CD14-positive monocyte (primary cell): ENCODE results near the gene SPRED2. TPM values are rescaled to one million over a fixed set of nuclear protein-coding genes. Genes with fewer than 3 reads are reported as not detected.

Experiments used
- DNase-seq, 3 donors: peaks; one replicate each; pipeline ENCODE4 v3.0.0-alpha.2; 2011 to 2022
- H2AFZ ChIP-seq: 2 replicates; pipeline ENCODE4 v1.6.0; 2012; ENCODE audit warnings: mild to moderate bottlenecking, low read depth, low read length, inconsistent platforms; ENCODE audit not compliant: insufficient read depth, poor library complexity, severe bottlenecking
- H3K27ac ChIP-seq, 2 donors: 1 replicate in 1 of 2; 2 replicates in 1 of 2; pipeline ENCODE4 v1.5.1; 2012 to 2013; ENCODE audit warnings: low read length in 2 of 2, control low read depth in 1 of 2, inconsistent platforms in 1 of 2, low read depth in 1 of 2, mild to moderate bottlenecking in 1 of 2
- H3K27me3 ChIP-seq, 2 donors: one replicate each; pipeline versions ENCODE4 v1.6.0 to v1.6.1; 2011 to 2013; ENCODE audit warnings: low read length in 2 of 2; ENCODE audit not compliant: control insufficient read depth in 2 of 2, insufficient read depth in 2 of 2
- H3K36me3 ChIP-seq, 2 donors: replicated peaks in 1 of 2; 1 replicate in 1 of 2; 2 replicates in 1 of 2; pipeline versions ENCODE4 v1.5.1 to v1.6.1; 2012 to 2013; ENCODE audit warnings: low read length in 2 of 2, control low read depth in 1 of 2, inconsistent platforms in 1 of 2, mild to moderate bottlenecking in 1 of 2; ENCODE audit not compliant: insufficient read depth in 2 of 2, control insufficient read depth in 1 of 2
- H3K4me1 ChIP-seq, 2 donors: 1 replicate in 1 of 2; 2 replicates in 1 of 2; pipeline versions ENCODE4 v1.5.1 to v1.6.1; 2012 to 2013; ENCODE audit warnings: low read length in 2 of 2, control low read depth in 1 of 2, inconsistent platforms in 1 of 2, mild to moderate bottlenecking in 1 of 2, moderate library complexity in 1 of 2; ENCODE audit not compliant: insufficient read depth in 2 of 2, control insufficient read depth in 1 of 2
- H3K4me2 ChIP-seq: replicated peaks from 2 replicates; pipeline ENCODE3; 2012; ENCODE audit warnings: low read length, moderate library complexity, mild to moderate bottlenecking; ENCODE audit not compliant: poor library complexity, severe bottlenecking; ENCODE audit errors: extremely low read depth
- H3K4me3 ChIP-seq, 3 experiments: fragments of 200-600 bp in 1 of 3; sonication (generic) in 1 of 3; replicated peaks in 1 of 3; 1 replicate in 2 of 3; 2 replicates in 1 of 3; pipeline ENCODE4 v1.5.1; 2011 to 2013; ENCODE audit warnings: low read length in 3 of 3, mild to moderate bottlenecking in 3 of 3, control low read depth in 2 of 3, low read depth in 2 of 3, inconsistent platforms in 1 of 3, moderate library complexity in 1 of 3
- H3K79me2 ChIP-seq: 2 replicates; pipeline ENCODE4 v1.6.0; 2012; ENCODE audit warnings: mild to moderate bottlenecking, control low read depth, inconsistent platforms, low read length, moderate library complexity; ENCODE audit not compliant: insufficient read depth
- H3K9ac ChIP-seq: 2 replicates; pipeline ENCODE4 v1.6.0; 2017; ENCODE audit warnings: low read length, mild to moderate bottlenecking; ENCODE audit not compliant: insufficient read depth, poor library complexity, severe bottlenecking
- H3K9me3 ChIP-seq, 2 donors: replicated peaks in 1 of 2; 1 replicate in 1 of 2; 2 replicates in 1 of 2; pipeline versions ENCODE4 v1.5.1 to v1.6.1; 2012 to 2013; ENCODE audit warnings: low read length in 2 of 2, control low read depth in 1 of 2; ENCODE audit not compliant: control insufficient read depth in 1 of 2, insufficient read depth in 1 of 2
- H4K20me1 ChIP-seq: 2 replicates; pipeline ENCODE4 v1.6.0; 2012; ENCODE audit warnings: mild to moderate bottlenecking, low read length, control low read depth, moderate library complexity; ENCODE audit not compliant: insufficient read depth
- H3K27ac Mint-ChIP-seq, 7 donors: one replicate each; pipeline ENCODE4 v1.8.0; 2020; ENCODE audit warnings: mild to moderate bottlenecking in 7 of 7, mixed read lengths in 7 of 7, moderate library complexity in 6 of 7, inconsistent platforms in 2 of 7
- H3K27me3 Mint-ChIP-seq, 3 donors: one replicate each; pipeline ENCODE4 v1.8.0; 2021 to 2022; ENCODE audit warnings: low read depth in 3 of 3, mild to moderate bottlenecking in 3 of 3, mixed read lengths in 3 of 3, moderate library complexity in 3 of 3, inconsistent platforms in 1 of 3
- H3K36me3 Mint-ChIP-seq, 2 donors: one replicate each; pipeline ENCODE4 v1.8.0; 2020; ENCODE audit warnings: mixed read lengths in 2 of 2, inconsistent platforms in 1 of 2, mild to moderate bottlenecking in 1 of 2
- H3K4me1 Mint-ChIP-seq: one replicate; pipeline ENCODE4 v1.8.0; 2020; ENCODE audit warnings: mild to moderate bottlenecking, mixed read lengths
- H3K4me3 Mint-ChIP-seq, 2 donors: one replicate each; pipeline ENCODE4 v1.8.0; 2020; ENCODE audit warnings: mild to moderate bottlenecking in 2 of 2, mixed read lengths in 2 of 2, moderate library complexity in 1 of 2
- H3K9me3 Mint-ChIP-seq, 7 donors: one replicate each; pipeline ENCODE4 v1.8.0; 2020 to 2022; ENCODE audit warnings: mixed read lengths in 7 of 7, mild to moderate bottlenecking in 6 of 7, moderate library complexity in 6 of 7, inconsistent platforms in 2 of 7
- WGBS: methylation state at CpG from one replicate; pipeline ENCODE4 v1.1.5; 2013; ENCODE audit warnings: missing lambda C conversion rate; ENCODE audit not compliant: insufficient coverage; 5-methylcytosine and 5-hydroxymethylcytosine counted together
- intact Hi-C, 2 donors: fragments of 100-400 bp; cut with micrococcal nuclease; formaldehyde crosslinking; loops; one replicate each; pipeline versions ENCODE4 v1.15.0 to v1.15.1; 2023
- polyA plus RNA-seq, 3 donors: library from polyadenylated mRNA; depleted of rRNA in 1 of 3; unstranded in 2 of 3; stranded (reverse) in 1 of 3; fragments of 300-500 nt in 2 of 3; fragments of >200 nt in 1 of 3; fragmentation: Illumina TruSeq in 2 of 3; gene quantifications; 1 replicate in 2 of 3; 2 replicates in 1 of 3; pipeline ENCODE4 v1.2.3, GENCODE V29; 2012 to 2021
- TF ChIP-seq, protein P1 (sequence below): fragments of 200-600 bp; IDR thresholded peaks from one replicate; pipeline ENCODE4 v1.8.0; 2022; ENCODE audit warnings: antibody characterized with exemption, mild to moderate bottlenecking

SPRED2 gene
- polyA plus RNA-seq, 3 donors, result 0.20 to 2.0 (median 0.33) TPM

DNA sequence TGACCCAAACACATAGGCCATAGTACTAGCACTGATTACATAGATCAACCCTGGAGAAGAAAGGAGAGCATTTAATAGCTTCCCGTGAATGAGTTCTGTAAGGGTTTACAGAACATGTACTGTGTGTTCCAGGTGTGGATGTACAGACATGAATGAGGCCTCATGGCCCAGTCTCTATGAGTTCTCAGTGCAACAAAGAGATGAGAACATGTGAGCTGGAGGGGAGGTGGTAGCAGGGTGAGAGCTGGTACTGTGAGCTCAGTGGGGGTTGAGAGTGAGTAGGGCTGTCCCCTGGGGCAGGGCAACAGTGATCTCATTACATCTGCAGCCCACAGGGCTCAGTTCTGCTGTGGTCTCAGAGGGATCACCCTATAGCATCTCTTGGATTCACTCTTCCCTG lies 42.6 kb upstream of the SPRED2 start:
- no CpG with 5 or more reads among the region's 1 CpG for WGBS
- H3K36me3 Mint-ChIP-seq, result no peaks in the 10 kb centered on the region
- no peaks in the 10 kb centered on the region for H3K4me1 Mint-ChIP-seq
- Histone ChIP-seq H3K4me2 (no peak overlapping the region), H3K27ac (no peak overlapping the region), H3K9me3 (peaks cover 0 to 9% of the 10 kb centered on the region in 2 donors), H3K27me3 (no peaks in the 10 kb centered on the region), H4K20me1 (no peaks in the 10 kb centered on the region), H3K36me3 (no peaks in the 10 kb centered on the region), H3K4me3 (no peak overlapping the region), H3K4me1 (no peaks in the 10 kb centered on the region), H2AFZ (no peak overlapping the region), H3K9ac (no peak overlapping the region), H3K79me2 (no peaks in the 10 kb centered on the region)
- H3K9me3 Mint-ChIP-seq, result peaks cover 9 to 25% (median 16%) of the 10 kb centered on the region in 7 donors
- peaks cover 3 to 6% (median 5%) of the 10 kb centered on the region in 3 donors for H3K27me3 Mint-ChIP-seq
- TF ChIP-seq, protein P1, sequence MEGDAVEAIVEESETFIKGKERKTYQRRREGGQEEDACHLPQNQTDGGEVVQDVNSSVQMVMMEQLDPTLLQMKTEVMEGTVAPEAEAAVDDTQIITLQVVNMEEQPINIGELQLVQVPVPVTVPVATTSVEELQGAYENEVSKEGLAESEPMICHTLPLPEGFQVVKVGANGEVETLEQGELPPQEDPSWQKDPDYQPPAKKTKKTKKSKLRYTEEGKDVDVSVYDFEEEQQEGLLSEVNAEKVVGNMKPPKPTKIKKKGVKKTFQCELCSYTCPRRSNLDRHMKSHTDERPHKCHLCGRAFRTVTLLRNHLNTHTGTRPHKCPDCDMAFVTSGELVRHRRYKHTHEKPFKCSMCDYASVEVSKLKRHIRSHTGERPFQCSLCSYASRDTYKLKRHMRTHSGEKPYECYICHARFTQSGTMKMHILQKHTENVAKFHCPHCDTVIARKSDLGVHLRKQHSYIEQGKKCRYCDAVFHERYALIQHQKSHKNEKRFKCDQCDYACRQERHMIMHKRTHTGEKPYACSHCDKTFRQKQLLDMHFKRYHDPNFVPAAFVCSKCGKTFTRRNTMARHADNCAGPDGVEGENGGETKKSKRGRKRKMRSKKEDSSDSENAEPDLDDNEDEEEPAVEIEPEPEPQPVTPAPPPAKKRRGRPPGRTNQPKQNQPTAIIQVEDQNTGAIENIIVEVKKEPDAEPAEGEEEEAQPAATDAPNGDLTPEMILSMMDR, result no peak
- DNase-seq, result no peak
- no peak overlapping the region for H3K27ac Mint-ChIP-seq
- H3K4me3 Mint-ChIP-seq, result no peak overlapping the region
- intact Hi-C loops, result no loop called here

- Histone ChIP-seq H3K27me3 (no peaks in the 10 kb centered on the region), H3K4me1 (no peaks in the 10 kb centered on the region), H3K9me3 (peaks cover 0 to 9% of the 10 kb centered on the region in 2 donors), H3K9ac (no peak overlapping the region), H3K27ac (no peak overlapping the region), H3K4me2 (no peak overlapping the region), H4K20me1 (no peaks in the 10 kb centered on the region), H3K36me3 (no peaks in the 10 kb centered on the region), H3K4me3 (no peak overlapping the region), H3K79me2 (no peaks in the 10 kb centered on the region), H2AFZ (no peak overlapping the region)
- peaks cover 3% of the 10 kb centered on the region for H3K4me1 Mint-ChIP-seq
- H3K27me3 Mint-ChIP-seq, result peaks cover 3% of the 10 kb centered on the region in 3 donors
- H3K27ac Mint-ChIP-seq, result no peak overlapping the region
- no peaks in the 10 kb centered on the region for H3K36me3 Mint-ChIP-seq
- no peak overlapping the region for H3K4me3 Mint-ChIP-seq
- H3K9me3 Mint-ChIP-seq, result peaks cover 9 to 25% (median 16%) of the 10 kb centered on the region in 7 donors
- TF ChIP-seq, protein P1, result no peak
- intact Hi-C loops, result no loop called here
- no CpG with 5 or more reads among the region's 1 CpG for WGBS
- DNase-seq, result no peak
Measured at GRCh38 chr2:65473045-65473444, 40.6 kb upstream of the SPRED2 start.
